Mesenteric fat pad (tissue), 1 donor: Measurements from ENCODE around the gene PMPCA. TPM values are rescaled to one million over a fixed set of nuclear protein-coding genes. Genes with fewer than 3 reads are reported as not detected.
"Not testable (repeated sequence)": the region's sequence is repeated elsewhere in the genome, so short reads cannot be mapped to it uniquely, and the experiment has no call there.

ENCODE experiments used
- DNase-seq: peaks from one replicate; pipeline ENCODE4 v3.0.0-alpha.2; 2020; ENCODE audit warnings: low spot score
- total RNA-seq: library from RNA; stranded (reverse); fragmentation: NEBNext Ultra II Directional; extraction: Animal tissue kit (Norgen Biotek cat#: 25700); gene quantifications from one replicate; pipeline ENCODE4 v1.2.1, GENCODE V29; 2021
- donor health status: DM: yes; HTN: yes; CAD: no.

The PMPCA gene
- total RNA-seq, 1 donor from 2014 or later, result 47.3 TPM

GRCh38 chr9:136392538-136393449 lies 17.7 kb upstream of the PMPCA start:
- DNase-seq, result no peak

GRCh38 chr9:136393531-136393930 lies 16.9 kb upstream of the PMPCA start:
- no peak for DNase-seq

- DNase-seq, result no peak
These were observed 16.0 kb upstream of the PMPCA start for GRCh38 chr9:136394312-136395019.

- no peak for DNase-seq
These were observed 15.5 kb upstream of the PMPCA start for GRCh38 chr9:136395020-136395340.

DNA sequence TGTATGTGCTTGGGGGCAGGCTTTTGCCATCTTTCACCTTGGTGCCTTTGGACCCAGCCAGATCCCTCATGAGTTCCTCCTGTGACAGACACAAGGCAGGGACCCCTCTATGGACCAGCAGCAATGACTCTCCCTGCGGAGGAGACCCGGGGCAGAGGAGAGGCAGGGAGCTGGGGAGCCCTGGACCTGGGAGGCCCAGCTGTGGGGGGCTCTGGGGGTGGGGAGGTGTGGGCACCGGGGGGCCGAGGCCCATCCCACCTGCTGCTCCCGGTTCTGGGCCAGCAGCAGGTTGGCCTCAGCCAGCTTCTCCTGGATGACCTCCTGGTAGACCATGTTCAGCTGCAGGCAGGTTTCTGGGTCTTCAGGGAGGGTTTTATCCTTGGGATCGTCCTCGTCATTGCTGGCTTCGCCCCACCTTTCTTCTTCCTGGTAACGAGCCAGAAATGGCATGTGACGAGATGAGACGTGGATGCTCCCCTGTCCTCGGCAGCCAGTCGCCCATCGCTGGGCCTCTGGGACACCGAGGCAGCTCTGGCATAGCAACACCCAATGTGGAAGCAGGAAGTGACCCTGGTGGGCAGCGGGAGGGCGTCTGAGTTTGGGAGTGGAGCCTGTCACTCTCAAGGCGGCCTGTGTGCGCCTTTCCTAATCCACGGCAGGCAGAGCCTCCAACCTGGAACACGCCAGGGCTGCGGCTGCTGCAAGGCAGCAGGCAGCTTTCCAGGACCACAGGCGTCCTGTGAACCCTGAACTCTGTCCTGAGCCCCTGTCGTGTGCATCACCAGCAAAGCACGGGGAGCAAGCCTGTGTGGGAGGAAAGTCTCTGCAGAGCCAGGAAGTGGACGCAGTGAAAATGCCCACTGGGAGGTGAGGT lies 14.9 kb upstream of the PMPCA start:
- DNase-seq, result no peak

DNA sequence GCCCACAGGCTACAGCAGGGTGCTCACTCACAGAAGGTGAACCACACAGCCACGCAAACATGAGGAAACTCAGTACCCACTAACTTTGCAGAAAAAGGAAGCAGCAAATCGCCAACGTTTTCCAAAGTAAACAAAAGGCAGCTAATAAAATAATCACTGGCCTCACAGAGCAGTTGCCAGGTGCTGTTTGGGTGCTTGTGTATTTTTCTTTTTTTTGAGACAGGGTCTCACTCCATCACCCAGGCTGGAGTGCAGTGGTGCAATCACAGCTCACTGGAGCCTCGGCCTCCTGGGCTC lies 14.3 kb upstream of the PMPCA start:
- DNase-seq, result no peak

DNA sequence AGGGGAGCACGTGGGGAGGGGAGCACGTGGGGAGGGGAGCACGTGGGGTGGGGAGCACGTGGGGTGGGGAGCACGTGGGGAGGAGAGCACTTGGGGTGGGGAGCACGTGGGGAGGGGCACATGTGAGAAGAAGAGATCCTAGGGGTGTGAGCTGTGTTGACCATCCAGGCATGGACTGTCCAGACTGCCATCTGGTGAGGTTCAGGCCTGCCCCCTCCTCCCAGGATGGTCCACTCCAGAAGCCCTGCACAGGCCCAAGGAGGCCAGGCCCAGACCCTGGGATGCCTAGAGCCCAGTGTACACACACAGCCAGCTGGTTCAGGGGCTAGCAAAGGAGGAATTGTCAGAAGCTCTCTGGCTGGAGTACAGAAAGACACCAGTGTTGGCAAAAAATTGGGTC lies 12.8 kb upstream of the PMPCA start:
- DNase-seq, result no peak

DNA sequence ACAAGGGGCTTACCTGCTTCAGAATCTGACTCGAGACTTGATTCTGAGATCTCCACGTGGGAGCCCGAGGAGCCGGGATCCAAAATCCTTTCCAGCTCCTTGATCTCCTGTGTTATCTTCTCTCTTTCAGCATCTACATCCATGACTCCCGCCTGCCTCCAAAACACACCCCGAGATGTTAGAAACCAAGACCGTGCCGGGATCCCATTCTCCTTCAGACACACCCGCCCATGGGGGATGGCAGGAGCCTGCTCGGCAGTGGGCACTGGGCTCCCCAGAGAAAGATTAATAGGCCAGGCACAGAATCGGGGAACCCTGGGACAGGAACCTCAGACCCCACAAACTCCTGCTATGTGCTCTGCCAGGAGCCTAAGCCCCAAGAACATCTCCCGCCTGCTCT lies 12.2 kb upstream of the PMPCA start:
- DNase-seq, result no peak

DNA sequence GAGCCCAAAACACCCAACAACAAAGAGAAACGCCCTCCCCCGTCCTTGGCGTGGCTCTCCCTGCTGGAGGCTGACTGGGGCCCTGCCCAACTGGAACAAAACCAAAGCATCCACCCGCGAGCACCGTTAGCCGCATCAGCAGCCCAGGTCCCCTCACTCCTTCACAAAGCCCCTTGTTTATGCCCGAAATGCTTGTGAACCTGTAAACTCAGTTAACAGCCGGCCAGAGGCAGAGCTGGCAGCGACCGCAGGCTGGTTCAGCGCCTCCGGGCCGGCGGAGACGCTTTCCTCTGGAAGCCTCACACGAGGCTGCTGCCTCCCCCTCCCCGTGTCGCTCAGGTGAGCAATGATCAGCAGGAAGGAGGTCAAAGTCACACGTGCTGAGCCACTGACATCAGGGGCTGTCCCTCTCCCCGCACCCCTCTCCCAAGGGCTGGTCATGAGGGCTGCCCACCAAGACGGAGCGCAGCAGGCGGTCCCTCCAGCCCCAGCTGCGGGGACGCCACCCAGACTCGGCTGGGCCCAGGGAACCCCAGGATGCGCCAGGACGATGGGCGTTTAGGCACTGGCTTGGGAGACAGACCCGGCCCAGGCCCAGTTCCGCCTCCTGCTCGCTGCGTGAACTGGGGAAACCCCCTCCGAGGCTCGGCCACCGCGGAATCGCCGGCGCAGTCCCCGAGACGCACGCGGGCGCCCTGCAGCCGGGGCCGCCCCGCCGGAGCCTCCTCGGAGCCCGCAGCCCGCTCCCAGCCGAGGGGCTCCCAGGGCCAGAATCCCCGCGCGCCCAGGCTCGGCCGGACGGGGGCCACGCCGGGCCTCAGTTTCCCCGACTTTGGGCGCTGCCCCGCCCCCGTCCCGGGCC lies 11.1 kb upstream of the PMPCA start:
- DNase-seq, result no peak

- peak; percentile 95 for DNase-seq
These were observed 10.2 kb upstream of the PMPCA start, which contains the start of gene SNAPC4 for GRCh38 chr9:136400038-136400834. SNAPC4 (minus strand) TSS chr9:136400170; CDS start chr9:136398428, 1,742 bp downstream.

GRCh38 chr9:136401173-136401922 lies 9.1 kb upstream of the PMPCA start:
- no peak for DNase-seq

GRCh38 chr9:136402067-136402466 lies 8.4 kb upstream of the PMPCA start:
- DNase-seq, result no peak

GRCh38 chr9:136403538-136403914 lies 6.9 kb upstream of the PMPCA start:
- no peak for DNase-seq

DNA sequence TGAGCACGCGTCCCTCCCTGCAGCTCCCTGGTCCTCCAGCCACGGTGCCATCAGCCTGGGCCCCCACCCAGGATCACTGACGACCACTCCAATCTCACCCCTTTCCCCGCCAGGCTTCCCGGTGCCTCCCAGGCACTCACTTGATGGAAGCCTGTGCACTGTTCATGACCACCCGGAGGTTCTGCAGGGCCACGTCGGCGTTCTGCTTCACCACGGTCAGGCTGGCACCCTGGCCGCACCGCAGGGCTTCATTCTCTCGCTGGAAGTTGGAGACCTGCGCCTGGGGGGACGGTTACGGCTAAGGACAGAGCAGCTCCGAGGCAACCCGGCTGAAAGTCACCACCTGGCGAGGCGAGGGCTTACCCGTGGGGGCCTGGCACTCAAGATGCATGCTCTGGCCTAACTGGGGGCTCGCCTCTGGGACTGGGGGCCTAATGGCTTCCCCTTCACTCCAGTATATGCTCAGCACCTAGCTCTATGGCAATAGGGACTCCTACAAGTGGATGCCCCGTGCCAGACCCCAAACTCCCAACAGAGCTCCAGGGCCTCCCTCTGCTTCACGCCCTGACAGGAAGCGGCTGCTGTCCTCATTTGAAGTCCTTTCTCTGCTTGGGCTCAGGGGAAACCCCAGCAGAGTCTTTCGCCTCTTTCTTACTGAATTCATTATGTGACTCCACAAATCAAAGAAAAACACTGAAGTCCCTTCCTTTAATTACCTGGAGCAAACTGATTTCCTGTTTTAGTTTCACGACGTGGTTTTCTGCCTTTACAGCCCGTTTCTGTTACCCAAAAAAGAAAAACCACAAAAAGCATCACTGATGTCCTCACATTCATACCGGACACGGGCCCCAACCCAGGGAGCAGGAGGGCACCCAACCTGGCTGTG lies 6.3 kb upstream of the PMPCA start:
- no peak for DNase-seq

DNA sequence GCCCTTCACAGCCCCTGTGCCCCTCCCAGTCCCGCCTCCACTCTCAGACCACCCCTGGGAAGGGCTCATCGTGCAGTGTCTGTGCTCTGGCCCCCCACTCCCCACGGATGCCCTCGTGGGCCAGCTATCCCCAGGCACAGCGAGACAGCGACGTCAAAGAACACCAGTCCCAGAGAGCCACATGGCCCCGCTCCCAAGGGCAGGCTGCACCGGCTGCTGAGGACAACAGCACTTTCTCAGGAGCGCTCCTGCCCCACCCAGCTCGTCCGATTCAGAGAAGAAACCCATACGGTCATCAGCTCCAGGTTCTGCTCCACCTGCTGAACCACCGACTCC lies 5.7 kb upstream of the PMPCA start:
- no peak for DNase-seq

DNA sequence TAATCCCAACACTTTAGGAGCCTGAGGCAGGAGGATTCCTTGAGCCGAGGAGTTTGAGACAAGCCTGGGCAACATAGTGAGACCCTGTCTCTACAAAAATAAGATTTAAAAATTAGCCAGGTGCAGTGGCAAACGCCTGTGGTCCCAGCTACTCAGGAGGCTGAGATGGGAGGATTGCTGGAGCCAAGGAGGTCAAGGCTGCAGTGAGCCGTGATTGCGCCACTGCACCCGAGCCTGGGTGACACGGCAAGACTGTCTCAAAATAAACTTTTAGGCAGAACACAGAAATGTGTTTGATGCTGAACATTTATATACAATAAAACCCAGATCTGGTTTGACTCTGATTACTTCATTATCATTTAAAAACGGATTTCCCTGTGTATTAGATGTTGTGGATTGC lies 5.0 kb upstream of the PMPCA start:
- DNase-seq, result no peak

- DNase-seq, result not testable (repeated sequence)
These were observed 4.6 kb upstream of the PMPCA start for GRCh38 chr9:136405904-136406303.

- DNase-seq, result not testable (repeated sequence)
These were observed 3.4 kb upstream of the PMPCA start for GRCh38 chr9:136407061-136407460.
